Myocyte (in vitro differentiated cells): ENCODE results near the gene TAS2R38. TPM values are rescaled to one million over a fixed set of nuclear protein-coding genes. Genes with fewer than 3 reads are reported as not detected.

Experiments
- total RNA-seq: library from RNA; depleted of rRNA; stranded (reverse); fragments of >200 nt; gene quantifications from 2 replicates; pipeline ENCODE4 v1.2.3, GENCODE V29; 2014

TAS2R38 gene
- total RNA-seq, 1 donor from 2014 or later = not detected

Other genes starting within 250 kb of the TAS2R38 start
- 182 and 193 TPM in 2 replicates for gene SSBP1, start 235.4 kb downstream of the TAS2R38 start, total RNA-seq
- gene TAS2R3, start 209.7 kb downstream of the TAS2R38 start, total RNA-seq = 0.78 TPM in 1 of 2 replicates, not detected in the other
- 0.40 and 0.68 TPM in 2 replicates for gene TAS2R4, start 197.1 kb downstream of the TAS2R38 start, total RNA-seq
- gene TAS2R5, start 183.6 kb downstream of the TAS2R38 start, total RNA-seq = 0.52 and 0.56 TPM in 2 replicates
- gene PRSS37, start 132.3 kb downstream of the TAS2R38 start, total RNA-seq = not detected in 2 replicates
- gene OR9A4, start 57.4 kb downstream of the TAS2R38 start, total RNA-seq = not detected in 2 replicates
- 0.16 TPM in 1 of 2 replicates, not detected in the other for gene CLEC5A, start 26.8 kb downstream of the TAS2R38 start, total RNA-seq
- gene MGAM, start 22.1 kb upstream of the TAS2R38 start, total RNA-seq = 0.03 and 0.16 TPM in 2 replicates
- not detected in 2 replicates for gene MGAM2, start 137.9 kb upstream of the TAS2R38 start, total RNA-seq